Hippocampal formation (tissue), 2 donors: ENCODE data around the gene STX10.

Experiments used
- DNase-seq, 2 donors: peaks; one replicate each; lab custom pipeline; 2025; lab: John Stamatoyannopoulos, UW

The STX10 gene

GRCh38 chr19:13139633-13140311 lies 10.4 kb downstream of the STX10 start:
- no peak for DNase-seq

DNA sequence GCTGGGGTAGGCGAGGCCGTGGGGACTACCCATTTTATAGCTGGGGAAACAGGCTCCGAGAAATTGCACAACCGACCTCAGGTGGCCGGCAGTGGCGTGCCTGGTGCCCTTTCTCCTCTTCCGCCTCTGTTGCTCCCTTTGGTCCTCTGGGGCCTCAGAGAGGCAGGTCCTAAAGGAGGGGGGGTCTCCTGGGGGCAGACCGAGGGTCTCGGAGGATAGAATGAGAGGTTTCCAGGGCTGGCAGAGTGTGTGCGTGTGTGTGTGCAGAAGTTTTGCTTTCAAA lies 11.3 kb downstream of the STX10 start:
- no peak for DNase-seq

DNA sequence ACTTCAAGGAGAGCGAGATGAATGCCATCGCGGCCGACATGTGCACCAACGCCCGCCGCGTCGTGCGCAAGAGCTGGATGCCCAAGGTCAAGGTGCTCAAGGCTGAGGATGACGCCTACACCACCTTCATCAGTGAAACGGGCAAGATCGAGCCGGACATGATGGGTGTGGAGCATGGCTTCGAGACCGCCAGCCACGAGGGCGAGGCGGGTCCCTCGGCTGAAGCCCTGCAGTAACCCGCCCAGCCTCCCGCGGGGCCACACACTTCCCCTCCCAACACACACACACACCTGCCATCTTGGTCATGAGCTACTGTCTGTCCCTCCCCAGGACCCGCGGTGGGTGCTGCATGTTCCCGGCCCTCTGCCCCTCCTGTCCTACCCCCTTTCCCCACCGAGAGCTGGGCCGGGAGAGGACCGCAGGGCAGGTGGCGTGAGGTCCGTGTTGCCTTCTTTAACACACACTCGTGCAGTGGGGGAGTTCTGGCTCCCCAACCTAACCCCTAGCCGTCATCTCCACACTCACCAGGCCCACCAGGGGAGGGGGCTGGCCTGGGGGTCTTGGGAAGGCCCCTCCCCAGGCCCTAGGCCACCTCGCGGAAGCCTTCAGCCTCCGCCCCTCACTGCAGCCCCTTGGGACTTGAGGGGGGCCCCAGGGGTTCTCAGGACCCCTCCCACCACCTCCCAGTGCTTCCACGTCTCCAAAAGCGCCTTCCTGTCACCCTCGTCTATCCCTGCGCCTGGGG lies 11.8 kb downstream of the STX10 start:
- DNase-seq, result no peak

GRCh38 chr19:13137290-13137794 lies 12.8 kb downstream of the STX10 start:
- DNase-seq, result no peak

DNA sequence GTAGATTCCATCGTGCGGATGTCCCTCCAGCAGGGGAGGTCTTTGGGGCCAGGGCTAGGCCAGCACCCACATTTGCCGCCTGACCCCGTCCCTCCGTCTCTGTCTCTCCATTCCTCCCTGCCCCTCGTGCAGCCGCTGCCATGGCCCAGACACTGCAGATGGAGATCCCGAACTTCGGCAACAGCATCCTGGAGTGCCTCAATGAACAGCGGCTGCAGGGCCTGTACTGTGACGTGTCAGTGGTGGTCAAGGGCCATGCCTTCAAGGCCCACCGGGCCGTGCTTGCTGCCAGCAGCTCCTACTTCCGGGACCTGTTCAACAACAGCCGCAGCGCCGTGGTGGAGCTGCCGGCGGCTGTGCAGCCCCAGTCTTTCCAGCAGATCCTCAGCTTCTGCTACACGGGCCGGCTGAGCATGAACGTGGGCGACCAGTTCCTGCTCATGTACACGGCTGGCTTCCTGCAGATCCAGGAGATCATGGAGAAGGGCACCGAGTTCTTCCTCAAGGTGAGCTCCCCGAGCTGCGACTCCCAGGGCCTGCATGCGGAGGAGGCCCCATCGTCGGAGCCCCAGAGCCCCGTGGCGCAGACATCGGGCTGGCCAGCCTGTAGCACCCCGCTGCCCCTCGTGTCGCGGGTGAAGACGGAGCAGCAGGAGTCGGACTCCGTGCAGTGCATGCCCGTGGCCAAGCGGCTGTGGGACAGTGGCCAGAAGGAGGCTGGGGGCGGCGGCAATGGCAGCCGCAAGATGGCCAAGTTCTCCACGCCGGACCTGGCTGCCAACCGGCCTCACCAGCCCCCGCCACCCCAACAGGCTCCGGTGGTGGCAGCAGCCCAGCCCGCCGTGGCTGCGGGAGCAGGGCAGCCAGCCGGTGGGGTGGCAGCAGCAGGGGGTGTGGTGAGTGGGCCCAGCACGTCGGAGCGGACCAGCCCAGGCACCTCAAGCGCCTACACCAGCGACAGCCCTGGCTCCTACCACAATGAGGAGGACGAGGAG lies 14.8 kb downstream of the STX10 start:
- DNase-seq, result no peak

- no peak for DNase-seq
Observed at GRCh38 chr19:13134626-13135025, 15.5 kb downstream of the STX10 start.

GRCh38 chr19:13133241-13133870 lies 16.8 kb downstream of the STX10 start:
- DNase-seq, result no peak

DNA sequence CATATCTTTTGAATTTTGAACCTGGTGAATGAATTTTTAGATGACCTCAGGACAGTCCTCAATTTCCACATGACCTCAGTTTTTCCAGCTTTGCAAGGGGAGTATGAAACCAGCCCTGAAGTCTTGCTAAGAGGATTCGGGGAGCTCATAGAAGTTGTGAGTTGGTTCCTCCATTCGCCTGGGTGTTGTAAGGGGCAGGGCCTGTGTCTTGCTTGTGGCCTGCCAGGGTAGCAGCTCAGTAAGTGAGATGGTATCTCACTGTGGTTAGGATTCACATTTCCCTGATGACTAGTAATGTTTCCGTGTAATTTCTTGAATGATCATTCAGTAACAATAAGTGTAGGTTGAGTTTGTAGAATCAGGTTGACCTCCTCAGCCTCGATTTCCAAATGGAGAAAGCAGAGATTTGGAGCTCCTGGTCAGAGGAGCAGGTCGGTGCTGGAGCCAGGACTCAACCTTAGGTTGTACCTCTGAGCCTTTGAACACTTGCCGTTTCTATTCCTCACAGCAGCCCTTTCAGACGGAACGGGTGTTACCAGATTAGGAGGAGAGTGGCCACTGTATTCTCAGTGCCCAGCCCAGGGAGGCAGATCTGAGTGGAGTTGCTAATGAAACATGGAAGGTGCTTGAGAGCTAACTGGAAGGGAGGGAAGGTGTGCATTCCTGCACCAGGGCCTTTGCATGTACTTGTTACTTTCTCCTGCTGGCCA lies 17.5 kb downstream of the STX10 start:
- no peak for DNase-seq

DNA sequence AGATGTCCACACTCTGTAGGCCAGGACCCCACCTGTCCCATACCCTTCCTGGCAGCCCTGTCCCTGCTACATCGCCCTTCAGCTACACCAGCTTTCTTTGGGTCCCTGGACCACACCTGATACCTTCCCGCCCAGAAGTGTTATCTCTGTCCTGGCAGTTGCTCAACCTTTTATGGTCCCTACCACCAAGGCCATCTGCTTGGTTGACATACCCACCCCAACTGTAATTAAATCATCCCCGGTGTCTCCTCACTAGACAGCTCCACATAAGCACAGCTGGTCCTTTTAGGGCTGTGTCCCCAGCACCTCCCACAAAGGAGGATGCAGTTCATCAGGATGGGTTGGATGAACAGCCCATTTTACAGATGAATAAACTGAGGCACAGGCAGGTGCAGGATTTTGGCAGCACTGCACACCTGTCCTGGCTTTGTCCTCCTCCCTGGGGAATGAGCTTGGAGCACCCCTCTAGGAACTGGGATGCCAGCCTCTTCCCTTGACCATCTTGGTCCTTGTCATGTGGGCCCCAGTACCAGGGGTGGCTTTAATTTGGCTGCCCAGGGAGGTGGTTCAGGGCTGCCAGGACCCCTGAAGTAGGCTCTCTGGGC lies 19.2 kb downstream of the STX10 start:
- DNase-seq, result no peak

- no peak for DNase-seq
Observed at GRCh38 chr19:13129384-13129783, 20.8 kb downstream of the STX10 start.

GRCh38 chr19:13128583-13128982 lies 21.6 kb downstream of the STX10 start:
- no peak for DNase-seq

GRCh38 chr19:13127811-13128575 lies 22.2 kb downstream of the STX10 start:
- no peak for DNase-seq

GRCh38 chr19:13127051-13127450 lies 23.1 kb downstream of the STX10 start:
- no peak for DNase-seq

DNA sequence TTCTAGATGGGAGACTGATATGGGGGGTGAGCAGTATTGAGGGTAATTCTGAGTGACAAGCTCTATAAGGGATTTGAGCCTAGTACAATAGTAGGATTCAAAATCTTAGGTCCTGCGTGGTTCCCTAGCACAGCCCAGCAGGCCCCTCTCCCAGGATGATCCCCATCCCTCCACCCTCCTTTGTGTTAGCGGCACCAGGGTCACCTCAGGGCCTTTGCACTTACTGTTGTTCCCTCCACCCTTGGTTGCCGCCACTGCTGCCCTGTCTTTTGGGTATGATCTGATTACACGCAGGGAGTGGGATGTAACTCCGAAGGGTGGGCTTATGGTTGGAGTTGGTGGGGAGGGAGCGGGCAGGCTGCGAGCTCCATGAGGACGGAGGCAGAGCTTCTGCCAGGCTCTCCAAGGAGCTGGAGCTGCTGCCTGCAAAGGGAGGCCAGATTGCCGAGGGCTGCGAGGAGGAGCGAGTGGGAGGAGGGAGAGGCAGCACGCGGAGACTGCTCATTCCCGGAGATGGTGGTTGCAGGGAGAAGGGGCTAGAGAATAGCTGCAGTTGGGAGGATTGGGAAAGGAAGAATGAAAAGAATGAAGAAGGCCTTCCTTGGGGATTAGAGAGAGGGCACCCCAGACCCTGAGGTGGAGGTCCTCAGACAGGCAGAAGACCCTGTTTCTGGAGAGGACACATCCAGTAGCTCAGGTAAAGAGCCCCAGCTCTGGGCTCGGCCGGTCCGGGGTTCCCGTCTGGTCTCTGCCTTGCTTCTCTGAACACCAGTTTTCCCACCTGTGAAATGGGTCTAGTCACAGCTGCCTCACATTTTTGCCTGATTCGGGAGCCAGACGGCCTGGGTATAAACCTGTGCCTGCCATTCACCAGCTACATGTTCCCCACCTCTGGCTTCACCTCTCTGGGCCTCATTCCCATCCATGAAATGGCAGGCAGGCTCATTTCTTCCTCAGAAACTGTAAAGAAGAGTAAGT lies 26.9 kb downstream of the STX10 start:
- DNase-seq, result no peak

DNA sequence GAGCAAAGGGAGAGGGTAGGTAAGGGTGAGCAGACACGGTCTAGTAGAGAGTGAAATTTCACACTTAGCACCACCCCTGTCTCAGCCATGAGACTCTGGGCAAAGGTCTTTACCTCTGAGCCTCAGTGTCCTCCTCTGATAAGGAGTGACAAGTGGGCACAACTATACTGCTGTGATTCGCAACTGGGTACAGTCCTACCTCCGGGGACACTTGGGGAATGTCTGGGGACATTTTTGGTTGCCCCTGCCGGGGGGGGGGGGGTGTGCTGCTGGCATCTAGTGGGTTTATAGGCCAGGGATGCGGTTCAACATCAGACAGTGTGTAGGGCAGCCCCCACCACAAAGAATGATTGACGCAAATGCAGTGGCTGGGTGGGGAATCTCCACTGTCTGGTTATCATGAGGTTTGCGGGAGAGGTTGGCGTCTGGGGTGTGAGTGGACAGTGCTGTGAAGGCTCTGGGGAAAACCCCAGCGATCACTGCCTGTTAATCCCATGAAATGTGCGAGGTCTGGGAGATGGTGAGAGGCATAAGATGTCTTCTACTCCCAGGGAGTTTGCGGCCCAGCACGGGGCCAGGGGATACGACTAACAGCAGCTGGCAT lies 27.8 kb downstream of the STX10 start:
- DNase-seq, result no peak

DNA sequence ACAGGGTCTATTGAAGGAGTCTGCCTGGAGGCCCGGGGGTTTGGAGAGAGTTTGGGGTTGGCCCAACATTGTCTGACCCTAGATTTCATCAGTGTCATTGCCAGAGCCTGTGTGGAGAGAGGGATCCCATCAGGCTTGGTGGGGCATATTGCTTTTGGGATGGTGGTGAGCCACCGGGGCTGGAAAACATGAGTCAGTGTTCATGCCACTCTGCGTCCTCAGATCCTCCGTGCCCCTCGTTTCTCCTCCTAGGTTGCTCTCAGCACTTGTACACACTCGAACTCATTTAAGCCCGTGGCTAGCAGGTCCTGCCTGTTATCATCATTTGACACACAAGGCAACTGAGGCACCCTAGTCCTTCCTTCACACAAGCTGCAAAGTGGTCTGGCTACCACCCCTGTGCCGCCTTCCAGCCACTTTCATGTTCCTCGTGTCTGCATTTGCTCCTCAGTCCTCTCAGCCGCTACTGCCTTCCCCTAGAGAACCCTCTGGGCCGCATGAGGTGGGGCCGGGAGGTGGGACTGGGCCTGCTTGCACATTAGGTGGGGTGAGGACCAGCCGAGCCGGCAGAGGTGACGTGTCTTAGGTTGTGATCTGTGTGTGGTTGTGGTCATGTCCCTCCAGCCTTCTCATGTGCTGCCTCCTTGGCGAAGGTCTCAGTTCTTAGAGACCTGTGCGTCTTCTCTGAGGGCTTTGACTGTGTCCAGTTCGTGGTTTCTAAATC lies 28.5 kb downstream of the STX10 start:
- no peak for DNase-seq

DNA sequence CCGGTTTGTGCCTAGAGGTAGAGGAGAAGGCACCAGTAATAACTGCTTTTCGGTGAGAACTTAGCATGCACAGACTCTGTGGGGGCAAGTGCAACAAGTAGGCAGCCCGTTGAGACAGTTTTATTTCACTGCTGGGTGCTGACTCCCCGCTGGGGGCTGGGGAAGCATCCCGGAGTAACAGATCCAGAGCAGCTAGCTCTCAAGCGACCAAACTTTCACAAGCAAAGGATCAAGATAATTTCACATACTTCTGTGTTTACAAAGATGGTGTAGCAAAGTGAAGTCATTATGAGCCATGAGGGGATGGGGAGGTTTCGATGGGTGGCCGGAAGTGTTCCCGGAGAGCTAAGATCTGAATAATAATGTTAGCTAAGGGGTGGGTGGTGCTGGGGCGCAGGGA lies 29.4 kb downstream of the STX10 start:
- no peak for DNase-seq

DNA sequence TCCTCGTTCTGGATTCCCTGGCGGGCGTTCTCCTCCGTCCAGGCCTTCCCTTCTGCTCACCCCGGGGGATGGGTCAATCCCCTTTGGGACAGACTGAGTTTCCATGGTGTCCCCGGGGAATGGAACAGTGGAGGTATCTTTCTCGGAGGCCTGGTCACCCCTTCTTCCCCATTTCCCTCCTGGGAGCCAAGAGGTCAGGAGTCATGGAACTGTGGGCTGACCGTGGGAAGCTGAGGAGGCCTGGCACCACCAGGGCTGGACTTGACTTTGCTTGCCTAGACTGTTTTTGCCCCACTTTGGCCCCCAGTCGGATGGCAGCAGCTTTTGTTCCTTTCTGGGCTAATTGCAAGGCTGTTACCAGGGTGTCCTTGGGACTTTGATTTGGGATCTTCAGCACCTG lies 30.1 kb downstream of the STX10 start:
- no peak for DNase-seq
